HG03175 (cell line): Measurements from ENCODE around the gene ITPR3.
"Not testable (repeated sequence)": the region's sequence is repeated elsewhere in the genome, so short reads cannot be mapped to it uniquely, and the experiment has no call there.

ENCODE experiments used
- ATAC-seq: cut with Tn5 transposase; IDR thresholded peaks from one replicate; pipeline ENCODE4 v1.9.1; 2021; ENCODE audit warnings: mild to moderate bottlenecking, moderate library complexity; ENCODE audit not compliant: unreplicated experiment

Gene ITPR3

GRCh38 chr6:33590531-33591198 is 30.5 kb upstream of the ITPR3 start:
- no peak for ATAC-seq

- ATAC-seq: no peak
Observed at GRCh38 chr6:33591424-33592032, 29.6 kb upstream of the ITPR3 start.

- no peak for ATAC-seq
Observed at GRCh38 chr6:33592280-33592594, 28.9 kb upstream of the ITPR3 start.

- peak; percentile 66 for ATAC-seq
Observed at GRCh38 chr6:33592595-33593413, 28.3 kb upstream of the ITPR3 start.

GRCh38 chr6:33593414-33593727 is 27.8 kb upstream of the ITPR3 start:
- ATAC-seq: no peak

- ATAC-seq: no peak
Observed at GRCh38 chr6:33595001-33595846, 25.9 kb upstream of the ITPR3 start.

GRCh38 chr6:33596894-33597293 is 24.2 kb upstream of the ITPR3 start:
- ATAC-seq: not testable (repeated sequence)

GRCh38 chr6:33597551-33598322 is 23.4 kb upstream of the ITPR3 start:
- ATAC-seq: no peak

GRCh38 chr6:33599413-33599938 is 21.6 kb upstream of the ITPR3 start:
- no peak for ATAC-seq

- no peak for ATAC-seq
Observed at GRCh38 chr6:33600761-33601160, 20.4 kb upstream of the ITPR3 start.

GRCh38 chr6:33602180-33602579 is 18.9 kb upstream of the ITPR3 start:
- ATAC-seq: no peak

GRCh38 chr6:33604941-33605854 is 15.9 kb upstream of the ITPR3 start:
- ATAC-seq: no peak

GRCh38 chr6:33606642-33607041 is 14.5 kb upstream of the ITPR3 start:
- ATAC-seq: no peak

- ATAC-seq: no peak
Observed at GRCh38 chr6:33607126-33607783, 13.9 kb upstream of the ITPR3 start.

- no peak for ATAC-seq
Observed at GRCh38 chr6:33607784-33608161, 13.3 kb upstream of the ITPR3 start.

- ATAC-seq: no peak
Observed at GRCh38 chr6:33609019-33609418, 12.1 kb upstream of the ITPR3 start.

GRCh38 chr6:33609528-33609927 is 11.6 kb upstream of the ITPR3 start:
- ATAC-seq: no peak

- ATAC-seq: no peak
Observed at GRCh38 chr6:33610067-33610466, 11.1 kb upstream of the ITPR3 start.
